Measurements from ENCODE around the gene FUZ.

DNA sequence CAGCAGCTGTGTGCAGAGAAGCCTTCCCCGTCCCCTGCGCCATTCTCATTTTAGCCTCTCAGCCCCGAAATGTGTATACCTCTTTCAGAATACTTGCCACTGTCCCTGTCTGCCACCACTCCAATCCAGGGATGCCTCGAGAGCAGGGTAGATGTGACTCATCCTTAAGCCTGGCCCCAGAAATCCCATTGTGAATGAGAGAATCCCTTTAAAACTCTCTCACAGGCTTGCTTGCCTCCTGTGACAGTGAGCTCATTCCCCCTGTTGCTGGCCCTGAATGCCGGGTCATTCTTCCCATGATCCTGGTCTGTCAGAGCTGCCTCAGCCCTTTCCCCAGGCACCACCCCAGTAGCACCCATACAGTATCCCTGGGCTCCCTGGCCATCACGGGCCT is 36.7 kb downstream of the FUZ start:
- TF ChIP-seq, protein P1, sequence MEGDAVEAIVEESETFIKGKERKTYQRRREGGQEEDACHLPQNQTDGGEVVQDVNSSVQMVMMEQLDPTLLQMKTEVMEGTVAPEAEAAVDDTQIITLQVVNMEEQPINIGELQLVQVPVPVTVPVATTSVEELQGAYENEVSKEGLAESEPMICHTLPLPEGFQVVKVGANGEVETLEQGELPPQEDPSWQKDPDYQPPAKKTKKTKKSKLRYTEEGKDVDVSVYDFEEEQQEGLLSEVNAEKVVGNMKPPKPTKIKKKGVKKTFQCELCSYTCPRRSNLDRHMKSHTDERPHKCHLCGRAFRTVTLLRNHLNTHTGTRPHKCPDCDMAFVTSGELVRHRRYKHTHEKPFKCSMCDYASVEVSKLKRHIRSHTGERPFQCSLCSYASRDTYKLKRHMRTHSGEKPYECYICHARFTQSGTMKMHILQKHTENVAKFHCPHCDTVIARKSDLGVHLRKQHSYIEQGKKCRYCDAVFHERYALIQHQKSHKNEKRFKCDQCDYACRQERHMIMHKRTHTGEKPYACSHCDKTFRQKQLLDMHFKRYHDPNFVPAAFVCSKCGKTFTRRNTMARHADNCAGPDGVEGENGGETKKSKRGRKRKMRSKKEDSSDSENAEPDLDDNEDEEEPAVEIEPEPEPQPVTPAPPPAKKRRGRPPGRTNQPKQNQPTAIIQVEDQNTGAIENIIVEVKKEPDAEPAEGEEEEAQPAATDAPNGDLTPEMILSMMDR (IDR thresholded peaks at IDR 0.05; ENCODE audit: low read depth, low read length, missing input control), result no peak
- TF ChIP-seq, protein P2, sequence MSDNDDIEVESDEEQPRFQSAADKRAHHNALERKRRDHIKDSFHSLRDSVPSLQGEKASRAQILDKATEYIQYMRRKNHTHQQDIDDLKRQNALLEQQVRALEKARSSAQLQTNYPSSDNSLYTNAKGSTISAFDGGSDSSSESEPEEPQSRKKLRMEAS (IDR thresholded peaks at IDR 0.05), result no peak
- TF ChIP-seq, protein P3, sequence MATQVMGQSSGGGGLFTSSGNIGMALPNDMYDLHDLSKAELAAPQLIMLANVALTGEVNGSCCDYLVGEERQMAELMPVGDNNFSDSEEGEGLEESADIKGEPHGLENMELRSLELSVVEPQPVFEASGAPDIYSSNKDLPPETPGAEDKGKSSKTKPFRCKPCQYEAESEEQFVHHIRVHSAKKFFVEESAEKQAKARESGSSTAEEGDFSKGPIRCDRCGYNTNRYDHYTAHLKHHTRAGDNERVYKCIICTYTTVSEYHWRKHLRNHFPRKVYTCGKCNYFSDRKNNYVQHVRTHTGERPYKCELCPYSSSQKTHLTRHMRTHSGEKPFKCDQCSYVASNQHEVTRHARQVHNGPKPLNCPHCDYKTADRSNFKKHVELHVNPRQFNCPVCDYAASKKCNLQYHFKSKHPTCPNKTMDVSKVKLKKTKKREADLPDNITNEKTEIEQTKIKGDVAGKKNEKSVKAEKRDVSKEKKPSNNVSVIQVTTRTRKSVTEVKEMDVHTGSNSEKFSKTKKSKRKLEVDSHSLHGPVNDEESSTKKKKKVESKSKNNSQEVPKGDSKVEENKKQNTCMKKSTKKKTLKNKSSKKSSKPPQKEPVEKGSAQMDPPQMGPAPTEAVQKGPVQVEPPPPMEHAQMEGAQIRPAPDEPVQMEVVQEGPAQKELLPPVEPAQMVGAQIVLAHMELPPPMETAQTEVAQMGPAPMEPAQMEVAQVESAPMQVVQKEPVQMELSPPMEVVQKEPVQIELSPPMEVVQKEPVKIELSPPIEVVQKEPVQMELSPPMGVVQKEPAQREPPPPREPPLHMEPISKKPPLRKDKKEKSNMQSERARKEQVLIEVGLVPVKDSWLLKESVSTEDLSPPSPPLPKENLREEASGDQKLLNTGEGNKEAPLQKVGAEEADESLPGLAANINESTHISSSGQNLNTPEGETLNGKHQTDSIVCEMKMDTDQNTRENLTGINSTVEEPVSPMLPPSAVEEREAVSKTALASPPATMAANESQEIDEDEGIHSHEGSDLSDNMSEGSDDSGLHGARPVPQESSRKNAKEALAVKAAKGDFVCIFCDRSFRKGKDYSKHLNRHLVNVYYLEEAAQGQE (IDR thresholded peaks at IDR 0.05), result no peak
- TF ChIP-seq JUND (IDR thresholded peaks at IDR 0.05), result no peak
- no peak for TF ChIP-seq YY1 (IDR thresholded peaks at IDR 0.05)
- no peak for TF ChIP-seq SP1 (IDR thresholded peaks at IDR 0.05)
- TF ChIP-seq, protein P4, sequence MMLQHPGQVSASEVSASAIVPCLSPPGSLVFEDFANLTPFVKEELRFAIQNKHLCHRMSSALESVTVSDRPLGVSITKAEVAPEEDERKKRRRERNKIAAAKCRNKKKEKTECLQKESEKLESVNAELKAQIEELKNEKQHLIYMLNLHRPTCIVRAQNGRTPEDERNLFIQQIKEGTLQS (IDR thresholded peaks at IDR 0.05), result no peak
- TF ChIP-seq TAF1 (conservative IDR thresholded peaks at IDR 0.05), result no peak
- no peak for TF ChIP-seq HNF4A (conservative IDR thresholded peaks at IDR 0.05)
- TF ChIP-seq EGR1 (IDR thresholded peaks at IDR 0.05; ENCODE audit: low read depth in 2 of 2), result no peak
- TF ChIP-seq RXRA (IDR thresholded peaks at IDR 0.05), result no peak
- TF ChIP-seq NR2F2 (IDR thresholded peaks at IDR 0.05), result no peak

Measured in liver (tissue), 3 donors.